ENCODE data around the gene NDUFB4. TPM values are rescaled to one million over a fixed set of nuclear protein-coding genes. Genes with fewer than 3 reads are reported as not detected.
A peak's percentile ranks its signal among the peaks of the same experiment; 100 is the strongest.

Gene NDUFB4
- polyA plus RNA-seq, 1 experiment = 94.3 TPM

GRCh38 chr3:120555657-120556509 lies 40.3 kb upstream of the NDUFB4 start:
- no peak for TF ChIP-seq CTCF (IDR thresholded peaks at IDR 0.05; ENCODE audit: insufficient read depth, low read depth, low read length)
- ChIA-PET CTCF (interaction anchor here (0.6 to 14.5 kb wide), 9 partner anchors 10 to 1708 kb away, joined by 3 to 296 read pairs (median 5); no protein-coding TSS in a partner anchor), POLR2A (no interaction called here)
- Histone ChIP-seq H3K27me3 (ENCODE audit: control insufficient read depth, insufficient read depth, low read length) (0 out of 2 replicates have a peak, but pooled peaks cover 2% of the 10 kb centered on the region), H3K4me3 (ENCODE audit: low read depth, low read length) (no peak overlapping the region), H3K36me3 (ENCODE audit: control insufficient read depth, insufficient read depth, low read length) (no peaks in the 10 kb centered on the region)
- DNase-seq (ENCODE audit: low read depth) = no peak

GRCh38 chr3:120557115-120557514 lies 39.0 kb upstream of the NDUFB4 start:
- no peak overlapping the region for H3K4me3 ChIP-seq (ENCODE audit: low read depth, low read length)
- CTCF ChIA-PET = interaction anchor here (1.1 to 14.5 kb wide), 5 partner anchors 32 to 313 kb away, joined by 5 to 296 read pairs (median 18); no protein-coding TSS in a partner anchor
- H3K27me3 ChIP-seq (ENCODE audit: control insufficient read depth, insufficient read depth, low read length) = 0 out of 2 replicates have a peak, but pooled peaks cover 2% of the 10 kb centered on the region
- no peak for DNase-seq (ENCODE audit: low read depth)
- POLR2A ChIA-PET = no interaction called here
- no peak for TF ChIP-seq CTCF (IDR thresholded peaks at IDR 0.05; ENCODE audit: insufficient read depth, low read depth, low read length)
- no peaks in the 10 kb centered on the region for H3K36me3 ChIP-seq (ENCODE audit: control insufficient read depth, insufficient read depth, low read length)

- Histone ChIP-seq H3K27me3 (ENCODE audit: control insufficient read depth, insufficient read depth, low read length) (no peaks in the 10 kb centered on the region), H3K36me3 (ENCODE audit: control insufficient read depth, insufficient read depth, low read length) (no peaks in the 10 kb centered on the region), H3K4me3 (ENCODE audit: low read depth, low read length) (peak overlapping the region; percentile 50)
- TF ChIP-seq CTCF (IDR thresholded peaks at IDR 0.05; ENCODE audit: insufficient read depth, low read depth, low read length) = peak; percentile 92
- POLR2A ChIA-PET = interaction anchor here (0.6 kb wide), 1 partner anchor 153 kb away, joined by 3 read pairs; no protein-coding TSS in a partner anchor
- DNase-seq (ENCODE audit: low read depth) = peak; percentile 35
- CTCF ChIA-PET = interaction anchor here (0.6 to 14.5 kb wide), 52 partner anchors 8 to 972 kb away, joined by 3 to 296 read pairs (median 5); partner anchors contain the start of genes FSTL1, LRRC58 and NDUFB4
Observed at GRCh38 chr3:120558771-120559241, 37.3 kb upstream of the NDUFB4 start.

- no peak for TF ChIP-seq CTCF (IDR thresholded peaks at IDR 0.05; ENCODE audit: insufficient read depth, low read depth, low read length)
- peak; percentile 25 for DNase-seq (ENCODE audit: low read depth)
- no peaks in the 10 kb centered on the region for H3K27me3 ChIP-seq (ENCODE audit: control insufficient read depth, insufficient read depth, low read length)
- no peaks in the 10 kb centered on the region for H3K36me3 ChIP-seq (ENCODE audit: control insufficient read depth, insufficient read depth, low read length)
- POLR2A ChIA-PET = no interaction called here
- H3K4me3 ChIP-seq (ENCODE audit: low read depth, low read length) = peak overlapping the region; percentile 40
- CTCF ChIA-PET = interaction anchor here (0.6 to 14.5 kb wide), 48 partner anchors 8 to 971 kb away, joined by 3 to 296 read pairs (median 5); partner anchors contain the start of genes FSTL1, LRRC58 and NDUFB4
Observed at GRCh38 chr3:120559242-120560061, 36.7 kb upstream of the NDUFB4 start.
